H1 (cell line): ENCODE measurements around the gene GNAT2. TPM values are rescaled to one million over a fixed set of nuclear protein-coding genes. Genes with fewer than 3 reads are reported as not detected.

Experiments
- CTCF ChIA-PET: fragments of 300-600 bp; sonication (Branson Sonifier 250); formaldehyde crosslinking; loops from one replicate; lab custom pipeline; 2021; ENCODE audit not compliant: partially characterized antibody; lab: Charles Lee
- POLR2A ChIA-PET: fragments of 300-600 bp; sonication (Branson Sonifier 250); formaldehyde crosslinking; loops from one replicate; lab custom pipeline; 2021; ENCODE audit warnings: inconsistent platforms; ENCODE audit not compliant: partially characterized antibody; lab: Charles Lee
- DNase-seq, 2 experiments: peaks; one replicate each; pipeline versions ENCODE4 v3.0.0 to v3.0.0-alpha.2; 2010 to 2022; ENCODE audit warnings: low spot score in 2 of 2, low read depth in 1 of 2, mixed read lengths in 1 of 2
- FAIRE-seq: peaks from 2 replicates; lab custom pipeline; 2011; peaks lifted over from hg19 to GRCh38; lab: Jason Lieb, UNC
- H2AFZ ChIP-seq: 2 replicates; pipeline ENCODE4 v1.8.1; 2012; ENCODE audit warnings: low read length, inconsistent platforms
- H2AK5ac ChIP-seq: 2 replicates; pipeline ENCODE4 v1.6.1; 2013; ENCODE audit warnings: low read depth, low read length
- H2BK120ac ChIP-seq: replicated peaks from 2 replicates; pipeline ENCODE3; 2013; ENCODE audit warnings: low read depth, low read length, inconsistent platforms
- H2BK12ac ChIP-seq: 2 replicates; pipeline ENCODE4 v1.6.1; 2013; ENCODE audit warnings: low read depth, low read length
- H2BK15ac ChIP-seq: 2 replicates; pipeline ENCODE4 v1.6.1; 2013; ENCODE audit warnings: low read length
- H2BK20ac ChIP-seq: 2 replicates; pipeline ENCODE4 v1.6.1; 2013; ENCODE audit warnings: low read length
- H2BK5ac ChIP-seq: 2 replicates; pipeline ENCODE4 v1.6.1; 2013; ENCODE audit warnings: low read depth, low read length
- H3K14ac ChIP-seq: 2 replicates; pipeline ENCODE4 v1.6.1; 2013; ENCODE audit warnings: inconsistent platforms; ENCODE audit not compliant: insufficient read length
- H3K18ac ChIP-seq: 2 replicates; pipeline ENCODE4 v1.6.1; 2013; ENCODE audit warnings: low read length; ENCODE audit errors: extremely low read depth
- H3K23ac ChIP-seq: 2 replicates; pipeline ENCODE4 v1.6.1; 2013; ENCODE audit warnings: inconsistent platforms; ENCODE audit not compliant: insufficient read length
- H3K23me2 ChIP-seq: 2 replicates; pipeline ENCODE4 v1.6.1; 2013; ENCODE audit warnings: low read depth, low read length
- H3K27ac ChIP-seq: 2 replicates; pipeline ENCODE4 v1.6.1; 2011; ENCODE audit warnings: low read depth, low read length, inconsistent platforms
- H3K27me3 ChIP-seq, 4 experiments: replicated peaks in 1 of 4; 1 replicate in 1 of 4; 2 replicates in 3 of 4; pipeline versions ENCODE4 v1.6.1 to v1.8.1; 2011 to 2013; ENCODE audit warnings: low read length in 3 of 4, mild to moderate bottlenecking in 3 of 4, inconsistent platforms in 2 of 4, mixed read lengths in 2 of 4, moderate library complexity in 1 of 4; ENCODE audit not compliant: control insufficient read depth in 3 of 4, insufficient read depth in 3 of 4; ENCODE audit errors: extremely low read depth in 1 of 4
- H3K36me3 ChIP-seq, 4 experiments: 2 replicates each; pipeline versions ENCODE4 v1.6.1 to v1.8.1; 2011 to 2013; ENCODE audit warnings: mild to moderate bottlenecking in 4 of 4, low read length in 3 of 4, moderate library complexity in 2 of 4, control low read depth in 1 of 4, inconsistent platforms in 1 of 4; ENCODE audit not compliant: insufficient read depth in 4 of 4, control insufficient read depth in 2 of 4
- H3K4ac ChIP-seq: replicated peaks from 2 replicates; pipeline ENCODE3; 2013; ENCODE audit warnings: low read length, low read depth, mixed read lengths, inconsistent platforms; ENCODE audit not compliant: insufficient read length
- H3K4me1 ChIP-seq, 4 experiments: replicated peaks in 1 of 4; 1 replicate in 1 of 4; 2 replicates in 3 of 4; pipeline versions ENCODE4 v1.6.1 to v1.8.1; 2011 to 2013; ENCODE audit warnings: low read length in 3 of 4, inconsistent platforms in 2 of 4, mixed read lengths in 1 of 4; ENCODE audit not compliant: insufficient read depth in 4 of 4, control insufficient read depth in 3 of 4
- H3K4me2 ChIP-seq, 2 experiments: 2 replicates each; pipeline versions ENCODE4 v1.6.1 to v1.8.1; 2011 to 2013; ENCODE audit warnings: low read depth in 2 of 2, low read length in 2 of 2, control low read depth in 1 of 2, inconsistent platforms in 1 of 2, mild to moderate bottlenecking in 1 of 2; ENCODE audit not compliant: insufficient read depth in 1 of 2
- H3K4me3 ChIP-seq, 4 experiments: fragments of 200-600, 300-600 bp in 1 of 4; sonication (generic), shearing (Covaris generic), sonication (Bioruptor Twin) in 1 of 4; 2 replicates each; pipeline versions ENCODE4 v1.5.1 to v1.8.1; 2011 to 2016; ENCODE audit warnings: low read length in 4 of 4, low read depth in 3 of 4, control low read depth in 2 of 4, inconsistent platforms in 2 of 4, mild to moderate bottlenecking in 2 of 4, mixed read lengths in 1 of 4, moderate library complexity in 1 of 4; ENCODE audit not compliant: insufficient read depth in 2 of 4; ENCODE audit errors: extremely low read depth in 1 of 4
- H3K56ac ChIP-seq: replicated peaks from 2 replicates; pipeline ENCODE3; 2013; ENCODE audit warnings: low read depth, mild to moderate bottlenecking, mixed read lengths, low read length, inconsistent platforms; ENCODE audit not compliant: insufficient read length
- H3K79me1 ChIP-seq: 2 replicates; pipeline ENCODE4 v1.6.1; 2013; ENCODE audit warnings: low read depth, low read length, control low read depth
- H3K79me2 ChIP-seq, 2 experiments: 2 replicates each; pipeline versions ENCODE4 v1.6.1 to v1.8.1; 2012 to 2013; ENCODE audit warnings: low read length in 2 of 2, mild to moderate bottlenecking in 2 of 2, inconsistent platforms in 1 of 2; ENCODE audit not compliant: insufficient read depth in 2 of 2, control insufficient read depth in 1 of 2
- H3K9ac ChIP-seq, 4 experiments: replicated peaks in 1 of 4; 1 replicate in 1 of 4; 2 replicates in 3 of 4; pipeline versions ENCODE4 v1.6.1 to v1.8.1; 2011 to 2013; ENCODE audit warnings: low read depth in 3 of 4, low read length in 3 of 4, control low read depth in 2 of 4, mild to moderate bottlenecking in 2 of 4, moderate library complexity in 2 of 4, inconsistent platforms in 1 of 4; ENCODE audit errors: extremely low read depth in 1 of 4
- H3K9me3 ChIP-seq, 2 experiments: 2 replicates each; pipeline versions ENCODE4 v1.6.1 to v1.8.1; 2012 to 2013; ENCODE audit warnings: mild to moderate bottlenecking in 2 of 2, moderate library complexity in 2 of 2, control low read depth in 1 of 2, inconsistent platforms in 1 of 2, low read depth in 1 of 2, low read length in 1 of 2, mixed read lengths in 1 of 2; ENCODE audit not compliant: insufficient read depth in 2 of 2
- H4K20me1 ChIP-seq, 2 experiments: replicated peaks in 1 of 2; 2 replicates each; pipeline versions ENCODE3 to v1.8.1; 2011 to 2013; ENCODE audit warnings: inconsistent platforms in 2 of 2, low read length in 2 of 2, mild to moderate bottlenecking in 1 of 2; ENCODE audit not compliant: insufficient read depth in 2 of 2, control insufficient read depth in 1 of 2
- H4K5ac ChIP-seq: 2 replicates; pipeline ENCODE4 v1.6.1; 2013; ENCODE audit warnings: low read length, low read depth, mixed read lengths, inconsistent platforms; ENCODE audit not compliant: insufficient read length
- H4K8ac ChIP-seq: 2 replicates; pipeline ENCODE4 v1.8.0; 2013; ENCODE audit warnings: mild to moderate bottlenecking, moderate library complexity, low read length, inconsistent platforms; ENCODE audit not compliant: insufficient read depth; ENCODE audit errors: extremely low read depth
- H4K91ac ChIP-seq: replicated peaks from 2 replicates; pipeline ENCODE3; 2013; ENCODE audit warnings: low read length, mixed read lengths, inconsistent platforms; ENCODE audit not compliant: insufficient read length
- ATF2 ChIP-seq: IDR thresholded peaks from 2 replicates; pipeline ENCODE4 v1.6.1; 2012; ENCODE audit warnings: low read length, inconsistent platforms
- BRCA1 ChIP-seq: IDR thresholded peaks from 2 replicates; pipeline ENCODE4 v1.6.1; 2012; ENCODE audit warnings: low read depth, low read length, improper control_type of control experiment
- EGR1 ChIP-seq: IDR thresholded peaks from 2 replicates; pipeline ENCODE4 v1.6.1; 2011; ENCODE audit warnings: low read depth, low read length, borderline replicate concordance
- GABPA ChIP-seq: IDR thresholded peaks from 2 replicates; pipeline ENCODE4 v1.6.1; 2011; ENCODE audit warnings: mild to moderate bottlenecking, low read length, moderate library complexity, borderline replicate concordance; ENCODE audit not compliant: insufficient read depth
- JUND ChIP-seq: IDR thresholded peaks from 2 replicates; pipeline ENCODE4 v1.6.1; 2011; ENCODE audit warnings: mild to moderate bottlenecking, improper control_type of control experiment, low read length
- MAX ChIP-seq: IDR thresholded peaks from 2 replicates; pipeline ENCODE4 v1.6.1; 2012; ENCODE audit warnings: inconsistent platforms
- NANOG ChIP-seq: IDR thresholded peaks from 2 replicates; pipeline ENCODE4 v1.6.1; 2011; ENCODE audit warnings: low read length, low read depth, mild to moderate bottlenecking, inconsistent platforms; ENCODE audit not compliant: insufficient read depth, poor library complexity, severe bottlenecking
- POLR2A ChIP-seq, 2 experiments: IDR thresholded peaks; 1 replicate in 1 of 2; 2 replicates in 1 of 2; pipeline ENCODE4 v1.6.1; 2011; ENCODE audit warnings: low read depth in 2 of 2, low read length in 2 of 2, mild to moderate bottlenecking in 2 of 2; ENCODE audit errors: control extremely low read depth in 1 of 2
- SP1 ChIP-seq: IDR thresholded peaks from 2 replicates; pipeline ENCODE4 v1.6.1; 2011; ENCODE audit warnings: low read depth, low read length
- WGBS, 2 experiments: shearing (Covaris generic) in 1 of 2; methylation state at CpG; one replicate each; pipeline versions ENCODE4 v1.1.6 to v1.1.7; 2013 to 2015; ENCODE audit warnings: low lambda C conversion rate in 2 of 2, mixed read lengths in 2 of 2, inconsistent platforms in 1 of 2, low coverage in 1 of 2, missing lambda C conversion rate in 1 of 2; ENCODE audit not compliant: insufficient replicate concordance in 2 of 2, insufficient coverage in 1 of 2, insufficient read length in 1 of 2; ENCODE audit errors: extremely low coverage in 1 of 2, missing lambda C conversion rate in 1 of 2; 5-methylcytosine and 5-hydroxymethylcytosine counted together
- polyA plus RNA-seq, 7 experiments: library from polyadenylated mRNA; depleted of rRNA in 3 of 7; stranded (reverse) in 5 of 7; unstranded in 2 of 7; fragments of >200 nt in 5 of 7; fragments of 200-250 nt in 2 of 7; gene quantifications; 1 replicate in 5 of 7; 2 replicates in 1 of 7; 4 replicates in 1 of 7; pipeline versions ENCODE4 v1.2.1 to v1.2.3, GENCODE V29; 2011 to 2013; ENCODE audit warnings: missing spikeins in 2 of 7, mixed read lengths in 2 of 7
- total RNA-seq: library from RNA; stranded (reverse); fragmentation: NEBNext Ultra II Directional; extraction: Animal tissue kit (Norgen Biotek cat#: 25700); gene quantifications from 2 replicates; pipeline ENCODE4 v1.2.1, GENCODE V29; 2021
- TF ChIP-seq, protein P1 (sequence below): IDR thresholded peaks from 2 replicates; pipeline ENCODE4 v1.6.1; 2011; ENCODE audit warnings: low read depth, mild to moderate bottlenecking, low read length; ENCODE audit not compliant: insufficient read depth

The GNAT2 gene
- total and polyA plus RNA-seq, 2 of the 8 experiments (the other 6 are each of a cell fraction or from before 2014, with no cell fraction given), result 0.05 TPM; not detected in 1

- DNase-seq, result no peak
- Histone ChIP-seq H3K23ac (no peak overlapping the region), H4K91ac (no peak overlapping the region), H3K36me3 (no peaks in the 10 kb centered on the region), H3K4me3 (no peak overlapping the region), H3K79me2 (peaks cover 0 to 14% of the 10 kb centered on the region in 2 experiments; a peak in 2 of 4 replicates), H2BK12ac (0 out of 2 replicates have a peak overlapping the region, but pooled peaks have one; percentile 70), H2BK5ac (no peak overlapping the region), H3K18ac (no peak overlapping the region; the same call in 1 of the 2 replicates), H4K20me1 (peaks cover 0 to 11% of the 10 kb centered on the region in 2 experiments), H3K4ac (no peak overlapping the region), H3K27me3 (no peaks in the 10 kb centered on the region), H3K56ac (no peak overlapping the region), H3K4me1 (peaks cover 4 to 23% (median 12%) of the 10 kb centered on the region in 4 experiments), H3K9me3 (no peaks in the 10 kb centered on the region), H3K27ac (peak overlapping the region; percentile 26; the same call in 1 of the 2 replicates), H4K8ac (no peak overlapping the region), H4K5ac (no peak overlapping the region), H2BK120ac (no peak overlapping the region), H3K14ac (no peak overlapping the region), H3K23me2 (peaks cover 16% of the 10 kb centered on the region), H2AFZ (peak overlapping the region; percentile 91; the same call in 1 of the 2 replicates), H2BK20ac (peak overlapping the region; percentile 25; the same call in 1 of the 2 replicates), H3K79me1 (peaks cover 7% of the 10 kb centered on the region), H3K4me2 (peak overlapping the region; percentile 15 to 30; a peak in 3 of 4 replicates), H2AK5ac (no peak overlapping the region), H3K9ac (no peak overlapping the region), H2BK15ac (0 out of 2 replicates have a peak overlapping the region, but pooled peaks have one; percentile 40)
- ChIA-PET CTCF (interaction anchor here (0.7 to 6.8 kb wide), 18 partner anchors 9 to 159 kb away, joined by 3 to 92 read pairs (median 4); no protein-coding TSS in a partner anchor), POLR2A (interaction anchor here (1.2 to 2.0 kb wide), 6 partner anchors 8 to 69 kb away, joined by 3 to 11 read pairs (median 7); partner anchors contain the start of gene GNAI3)
- WGBS, 2 experiments, result 39% methylated on average over 3 of the region's 3 CpGs; no CpG with 5 or more reads in 1 of the 2 experiments
- FAIRE-seq, result no peak
- no peak for TF ChIP-seq POLR2A (IDR thresholded peaks at IDR 0.05; ENCODE audit: control extremely low read depth in 1 of 2, low read depth in 2 of 2, low read length in 2 of 2)
- peak; percentile 16; the same call in 1 of the 2 replicates for TF ChIP-seq MAX
- peak; percentile 74; the same call in 1 of the 2 replicates for TF ChIP-seq EGR1
- no peak for TF ChIP-seq ATF2
- no peak for TF ChIP-seq NANOG
- no peak for TF ChIP-seq BRCA1
- TF ChIP-seq, protein P1, sequence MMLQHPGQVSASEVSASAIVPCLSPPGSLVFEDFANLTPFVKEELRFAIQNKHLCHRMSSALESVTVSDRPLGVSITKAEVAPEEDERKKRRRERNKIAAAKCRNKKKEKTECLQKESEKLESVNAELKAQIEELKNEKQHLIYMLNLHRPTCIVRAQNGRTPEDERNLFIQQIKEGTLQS, result peak; percentile 35; the same call in 1 of the 2 replicates
- TF ChIP-seq JUND, result peak; percentile 94
- 0 out of 2 replicates have a peak, but pooled peaks have one; percentile 14 for TF ChIP-seq SP1
- TF ChIP-seq GABPA, result no peak
These were observed 2.1 kb downstream of the GNAT2 start for GRCh38 chr1:109617291-109617801.
